ENCODE results near the gene USP11. TPM values are rescaled to one million over a fixed set of nuclear protein-coding genes. Genes with fewer than 3 reads are reported as not detected.

Gene USP11
- total and polyA plus RNA-seq, 2 donors from 2014 or later, result 30.9 to 91.6 TPM

- H3K4me3 ChIP-seq (ENCODE audit: low read length in 3 of 3), result no peak overlapping the region
- intact Hi-C loops (cut with DNase I), result no loop called here
- no peaks in the 10 kb centered on the region for H3K9me3 ChIP-seq (ENCODE audit: control insufficient read depth in 2 of 3, insufficient read depth in 1 of 3, low read length in 3 of 3)
- no peak overlapping the region for H3K27ac ChIP-seq (ENCODE audit: low read depth in 2 of 2, low read length in 2 of 2)
- H3K27me3 ChIP-seq (ENCODE audit: control insufficient read depth, insufficient read depth, low read length), result peaks cover under 1% of the 10 kb centered on the region
- TF ChIP-seq CTCF (IDR thresholded peaks at IDR 0.05; ENCODE audit: borderline replicate concordance, extremely low read depth, insufficient read depth), result no peak
- peaks cover 0 to 11% (median 5%) of the 10 kb centered on the region in 3 donors for H3K4me1 ChIP-seq (ENCODE audit: control insufficient read depth in 2 of 3, insufficient read depth in 2 of 3, low read depth in 1 of 3, low read length in 3 of 3)
- H3K36me3 ChIP-seq (ENCODE audit: control insufficient read depth in 2 of 3, insufficient read depth in 3 of 3, low read length in 3 of 3), result peaks cover 5 to 32% (median 18%) of the 10 kb centered on the region in 3 donors
- DNase-seq, result no peak
- no peak for FAIRE-seq
- no peak overlapping the region for H3K9ac ChIP-seq (ENCODE audit: low read length in 3 of 3)
These were observed 7.9 kb upstream of the USP11 start for GRCh38 chrX:47224896-47225290.

- no peak for TF ChIP-seq CTCF (IDR thresholded peaks at IDR 0.05; ENCODE audit: borderline replicate concordance, extremely low read depth, insufficient read depth)
- peak in 1 of 5 donors; percentile 45 for DNase-seq
- no peaks in the 10 kb centered on the region for H3K4me1 ChIP-seq (ENCODE audit: control insufficient read depth in 2 of 3, insufficient read depth in 2 of 3, low read depth in 1 of 3, low read length in 3 of 3)
- H3K9me3 ChIP-seq (ENCODE audit: control insufficient read depth in 2 of 3, insufficient read depth in 1 of 3, low read length in 3 of 3), result no peaks in the 10 kb centered on the region
- no peak overlapping the region for H3K4me3 ChIP-seq (ENCODE audit: low read length in 3 of 3)
- H3K27ac ChIP-seq (ENCODE audit: low read depth in 2 of 2, low read length in 2 of 2), result no peak overlapping the region
- intact Hi-C loops (cut with DNase I), result no loop called here
- peaks cover 5 to 32% (median 18%) of the 10 kb centered on the region in 3 donors for H3K36me3 ChIP-seq (ENCODE audit: control insufficient read depth in 2 of 3, insufficient read depth in 3 of 3, low read length in 3 of 3)
- peaks cover 3% of the 10 kb centered on the region for H3K27me3 ChIP-seq (ENCODE audit: control insufficient read depth, insufficient read depth, low read length)
- FAIRE-seq, result no peak
- H3K9ac ChIP-seq (ENCODE audit: low read length in 3 of 3), result no peak overlapping the region
These were observed 6.7 kb upstream of the USP11 start for GRCh38 chrX:47226071-47226470.

DNA sequence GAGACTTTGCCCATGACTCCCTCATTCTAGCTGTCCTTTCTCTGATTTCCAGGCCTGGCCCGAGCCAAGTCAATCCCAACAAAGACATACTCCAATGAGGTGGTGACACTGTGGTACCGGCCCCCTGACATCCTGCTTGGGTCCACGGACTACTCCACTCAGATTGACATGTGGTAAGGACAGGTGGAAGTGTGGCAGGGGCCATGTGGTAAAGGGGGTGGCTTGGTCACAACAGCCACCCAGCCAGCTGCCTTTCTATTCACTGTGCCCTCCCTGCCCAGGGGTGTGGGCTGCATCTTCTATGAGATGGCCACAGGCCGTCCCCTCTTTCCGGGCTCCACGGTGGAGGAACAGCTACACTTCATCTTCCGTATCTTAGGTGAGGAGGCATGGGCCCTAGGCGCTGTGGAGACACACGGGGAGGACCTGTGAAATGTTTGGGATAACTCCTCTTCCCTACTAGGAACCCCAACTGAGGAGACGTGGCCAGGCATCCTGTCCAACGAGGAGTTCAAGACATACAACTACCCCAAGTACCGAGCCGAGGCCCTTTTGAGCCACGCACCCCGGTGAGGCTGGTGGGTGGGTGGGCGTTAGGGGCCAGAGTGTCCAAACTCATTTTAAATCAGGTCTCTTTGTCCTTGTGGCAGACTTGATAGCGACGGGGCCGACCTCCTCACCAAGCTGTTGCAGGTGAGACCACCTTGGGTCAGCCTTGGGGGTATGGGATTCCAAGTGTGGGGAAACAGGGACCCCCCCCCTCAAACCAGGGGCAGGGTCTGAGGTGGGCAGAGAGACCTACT is 6.1 kb upstream of the USP11 start:
- H3K9ac ChIP-seq (ENCODE audit: low read length in 3 of 3), result no peak overlapping the region
- H3K27me3 ChIP-seq (ENCODE audit: control insufficient read depth, insufficient read depth, low read length), result peaks cover 3% of the 10 kb centered on the region
- DNase-seq, result peak in 1 of 5 donors; percentile 59
- no peaks in the 10 kb centered on the region for H3K9me3 ChIP-seq (ENCODE audit: control insufficient read depth in 2 of 3, insufficient read depth in 1 of 3, low read length in 3 of 3)
- intact Hi-C loops (cut with DNase I), result no loop called here
- no peaks in the 10 kb centered on the region for H3K4me1 ChIP-seq (ENCODE audit: control insufficient read depth in 2 of 3, insufficient read depth in 2 of 3, low read depth in 1 of 3, low read length in 3 of 3)
- TF ChIP-seq CTCF (IDR thresholded peaks at IDR 0.05; ENCODE audit: borderline replicate concordance, extremely low read depth, insufficient read depth), result no peak
- peaks cover 5 to 32% (median 18%) of the 10 kb centered on the region in 3 donors for H3K36me3 ChIP-seq (ENCODE audit: control insufficient read depth in 2 of 3, insufficient read depth in 3 of 3, low read length in 3 of 3)
- no peak for FAIRE-seq
- no peak overlapping the region for H3K27ac ChIP-seq (ENCODE audit: low read depth in 2 of 2, low read length in 2 of 2)
- no peak overlapping the region for H3K4me3 ChIP-seq (ENCODE audit: low read length in 3 of 3)
